Measurements from ENCODE around the gene PINLYP. TPM values are rescaled to one million over a fixed set of nuclear protein-coding genes. Genes with fewer than 3 reads are reported as not detected.
"Not testable (repeated sequence)": the region's sequence is repeated elsewhere in the genome, so short reads cannot be mapped to it uniquely, and the experiment has no call there.

PINLYP gene
- total RNA-seq, 6 donors from 2014 or later: 1.8 to 9.4 (median 4.1) TPM

GRCh38 chr19:43597876-43598275 lies 22.3 kb downstream of the PINLYP start:
- TF ChIP-seq, protein P1, sequence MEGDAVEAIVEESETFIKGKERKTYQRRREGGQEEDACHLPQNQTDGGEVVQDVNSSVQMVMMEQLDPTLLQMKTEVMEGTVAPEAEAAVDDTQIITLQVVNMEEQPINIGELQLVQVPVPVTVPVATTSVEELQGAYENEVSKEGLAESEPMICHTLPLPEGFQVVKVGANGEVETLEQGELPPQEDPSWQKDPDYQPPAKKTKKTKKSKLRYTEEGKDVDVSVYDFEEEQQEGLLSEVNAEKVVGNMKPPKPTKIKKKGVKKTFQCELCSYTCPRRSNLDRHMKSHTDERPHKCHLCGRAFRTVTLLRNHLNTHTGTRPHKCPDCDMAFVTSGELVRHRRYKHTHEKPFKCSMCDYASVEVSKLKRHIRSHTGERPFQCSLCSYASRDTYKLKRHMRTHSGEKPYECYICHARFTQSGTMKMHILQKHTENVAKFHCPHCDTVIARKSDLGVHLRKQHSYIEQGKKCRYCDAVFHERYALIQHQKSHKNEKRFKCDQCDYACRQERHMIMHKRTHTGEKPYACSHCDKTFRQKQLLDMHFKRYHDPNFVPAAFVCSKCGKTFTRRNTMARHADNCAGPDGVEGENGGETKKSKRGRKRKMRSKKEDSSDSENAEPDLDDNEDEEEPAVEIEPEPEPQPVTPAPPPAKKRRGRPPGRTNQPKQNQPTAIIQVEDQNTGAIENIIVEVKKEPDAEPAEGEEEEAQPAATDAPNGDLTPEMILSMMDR (IDR thresholded peaks at IDR 0.05): no peak
- TF ChIP-seq EP300 (IDR thresholded peaks at IDR 0.05) (no peak), POLR2A (IDR thresholded peaks at IDR 0.05) (no peak), POLR2AphosphoS5 (IDR thresholded peaks at IDR 0.05) (no peak)
- Histone ChIP-seq H3K4me3 (no peak overlapping the region), H3K9me3 (no peaks in the 10 kb centered on the region), H3K27ac (peak overlapping the region in 1 of 4 donors; percentile 5), H3K36me3 (peaks cover 8 to 41% (median 22%) of the 10 kb centered on the region in 4 donors), H3K27me3 (no peaks in the 10 kb centered on the region), H3K4me1 (peaks cover 28 to 47% (median 36%) of the 10 kb centered on the region in 4 donors)
- DNase-seq (no peak), ATAC-seq (ENCODE audit: low FRiP score in 2 of 2) (no peak)
- WGBS, 2 donors: 33 to 45% methylated on average over 5 of the region's 5 CpGs

GRCh38 chr19:43598445-43599240 lies 23.0 kb downstream of the PINLYP start:
- Histone ChIP-seq H3K36me3 (peaks cover 5 to 34% (median 17%) of the 10 kb centered on the region in 4 donors), H3K27ac (no peak overlapping the region), H3K4me3 (no peak overlapping the region), H3K9me3 (no peaks in the 10 kb centered on the region), H3K4me1 (peaks cover 26 to 39% (median 33%) of the 10 kb centered on the region in 4 donors), H3K27me3 (no peaks in the 10 kb centered on the region)
- WGBS, 2 donors: 96 to 97% methylated on average over 10 to 19 of the region's 19 CpGs
- TF ChIP-seq POLR2AphosphoS5 (IDR thresholded peaks at IDR 0.05) (no peak), POLR2A (IDR thresholded peaks at IDR 0.05) (no peak)
- TF ChIP-seq, protein P1 (IDR thresholded peaks at IDR 0.05): no peak
- ATAC-seq (ENCODE audit: low FRiP score in 2 of 2): no peak
- DNase-seq: peak in 1 of 2 donors; percentile 78

- Histone ChIP-seq H3K4me1 (peaks cover 15 to 28% (median 23%) of the 10 kb centered on the region in 4 donors), H3K27me3 (no peaks in the 10 kb centered on the region), H3K36me3 (peaks cover 5 to 34% (median 15%) of the 10 kb centered on the region in 4 donors), H3K27ac (no peak overlapping the region), H3K4me3 (no peak overlapping the region), H3K9me3 (no peaks in the 10 kb centered on the region)
- no peak for DNase-seq
- ATAC-seq (ENCODE audit: low FRiP score in 2 of 2): no peak
- no peak for TF ChIP-seq POLR2A (IDR thresholded peaks at IDR 0.05)
- TF ChIP-seq, protein P1 (IDR thresholded peaks at IDR 0.05): no peak
- TF ChIP-seq POLR2AphosphoS5 (IDR thresholded peaks at IDR 0.05): no peak
- no peak for TF ChIP-seq EP300 (IDR thresholded peaks at IDR 0.05)
- WGBS, 2 donors: 74 to 80% methylated on average over 4 of the region's 4 CpGs
Measured at GRCh38 chr19:43599635-43600295, 24.2 kb downstream of the PINLYP start.

DNA sequence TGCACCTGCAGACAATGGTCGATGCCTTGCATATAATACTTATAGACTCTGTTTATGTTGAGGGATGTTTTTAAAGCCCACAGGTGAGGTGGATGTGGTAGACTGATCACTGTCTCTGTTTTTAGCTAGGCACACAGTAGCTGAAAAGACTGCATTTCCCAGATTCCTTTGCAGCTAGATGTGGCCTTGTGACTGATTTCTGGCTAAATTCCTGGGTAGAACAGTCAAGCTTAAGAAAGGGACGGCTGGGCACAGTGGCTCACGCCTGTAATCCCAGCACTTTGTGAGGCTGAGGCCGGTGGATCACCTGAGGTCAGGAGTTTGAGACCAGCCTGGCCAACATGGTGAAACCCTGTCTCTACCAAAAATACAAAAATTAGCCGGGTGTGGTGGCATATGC lies 24.7 kb downstream of the PINLYP start:
- H3K4me1 ChIP-seq: peaks cover 14 to 22% (median 18%) of the 10 kb centered on the region in 4 donors
- ATAC-seq (ENCODE audit: low FRiP score in 2 of 2); H3K9me3 ChIP-seq; H3K27me3 ChIP-seq; DNase-seq; H3K4me3 ChIP-seq; H3K27ac ChIP-seq: not testable (repeated sequence)
- 91 to 96% methylated on average over 5 of the region's 5 CpGs for WGBS, 2 donors
- peaks cover 5 to 34% (median 15%) of the 10 kb centered on the region in 4 donors for H3K36me3 ChIP-seq

- H3K4me3 ChIP-seq: no peak overlapping the region
- no peaks in the 10 kb centered on the region for H3K4me1 ChIP-seq
- WGBS, 2 donors: 77 to 88% methylated on average over 7 of the region's 7 CpGs
- H3K9me3 ChIP-seq: no peaks in the 10 kb centered on the region
- H3K27me3 ChIP-seq: no peaks in the 10 kb centered on the region
- TF ChIP-seq, protein P1 (IDR thresholded peaks at IDR 0.05): no peak
- TF ChIP-seq EP300 (IDR thresholded peaks at IDR 0.05): no peak
- TF ChIP-seq POLR2AphosphoS5 (IDR thresholded peaks at IDR 0.05): no peak
- no peak for TF ChIP-seq POLR2A (IDR thresholded peaks at IDR 0.05)
- H3K27ac ChIP-seq: no peak overlapping the region
- peaks cover 0 to 26% (median 14%) of the 10 kb centered on the region in 4 donors for H3K36me3 ChIP-seq
- no peak for ATAC-seq (ENCODE audit: low FRiP score in 2 of 2)
- no peak for DNase-seq
Measured at GRCh38 chr19:43605875-43606568, 30.4 kb downstream of the PINLYP start.
